ENCODE data around the gene PTCHD1. TPM values are rescaled to one million over a fixed set of nuclear protein-coding genes. Genes with fewer than 3 reads are reported as not detected.

Gene PTCHD1
- total and polyA plus RNA-seq, 10 donors: 0.07 to 0.89 (median 0.42) TPM

- Histone ChIP-seq H3K27me3 (replicated peaks in 1 of 7) (peaks cover 0 to 5% (median 0%) of the 10 kb centered on the region in 7 donors), H3K27ac (no peak overlapping the region), H3K9me3 (no peaks in the 10 kb centered on the region), H3K4me3 (no peak overlapping the region), H3K4me1 (no peaks in the 10 kb centered on the region), H3K36me3 (no peaks in the 10 kb centered on the region)
- intact Hi-C loops (cut with DNase I; ENCODE audit: low total_unique reads): no loop called here
- 75 to 90% (median 83%) methylated on average over 5 of the region's 5 CpGs for WGBS, 5 donors
- TF ChIP-seq CTCF (IDR thresholded peaks at IDR 0.05 in 8 of 11, conservative IDR thresholded peaks at IDR 0.05 in 3 of 11) (no peak), POLR2AphosphoS5 (IDR thresholded peaks at IDR 0.05) (no peak), POLR2A (IDR thresholded peaks at IDR 0.05) (no peak)
- DNase-seq: no peak
These were observed 47.9 kb downstream of the PTCHD1 start for GRCh38 chrX:23382572-23382971.

DNA sequence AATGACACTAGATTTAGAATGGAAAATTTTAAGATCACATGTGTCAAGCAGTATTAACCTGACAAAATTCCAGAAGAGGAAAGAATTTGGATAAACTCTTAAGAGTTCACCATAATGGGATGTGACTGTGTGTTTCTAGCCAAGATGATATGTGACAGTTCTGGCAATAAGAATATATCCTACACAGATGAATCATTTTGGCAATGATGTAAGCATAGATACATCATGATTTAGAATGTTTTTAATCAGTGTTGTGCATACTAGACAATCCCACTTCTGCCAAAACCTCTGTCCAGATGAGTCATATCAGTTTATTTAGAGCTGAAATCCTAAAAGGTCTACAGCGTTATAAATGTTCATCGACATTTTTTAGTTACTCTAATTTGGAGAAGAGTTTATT lies 48.8 kb downstream of the PTCHD1 start:
- Histone ChIP-seq H3K27me3 (replicated peaks in 1 of 7) (peaks cover 0 to 5% (median 0%) of the 10 kb centered on the region in 7 donors), H3K4me3 (no peak overlapping the region), H3K4me1 (no peaks in the 10 kb centered on the region), H3K36me3 (no peaks in the 10 kb centered on the region), H3K9me3 (no peaks in the 10 kb centered on the region), H3K27ac (no peak overlapping the region)
- WGBS, 5 donors: 82 to 88% (median 85%) methylated on average over 2 of the region's 2 CpGs
- no peak for TF ChIP-seq CTCF (IDR thresholded peaks at IDR 0.05 in 8 of 11, conservative IDR thresholded peaks at IDR 0.05 in 3 of 11)
- no peak for TF ChIP-seq POLR2AphosphoS5 (IDR thresholded peaks at IDR 0.05)
- no peak for TF ChIP-seq POLR2A (IDR thresholded peaks at IDR 0.05)
- intact Hi-C loops (cut with DNase I; ENCODE audit: low total_unique reads): no loop called here
- DNase-seq: no peak

- H3K27me3 ChIP-seq (replicated peaks in 1 of 7): peaks cover 0 to 5% (median 0%) of the 10 kb centered on the region in 7 donors
- no peak for TF ChIP-seq CTCF (IDR thresholded peaks at IDR 0.05 in 8 of 11, conservative IDR thresholded peaks at IDR 0.05 in 3 of 11)
- TF ChIP-seq POLR2AphosphoS5 (IDR thresholded peaks at IDR 0.05): no peak
- no peak for TF ChIP-seq POLR2A (IDR thresholded peaks at IDR 0.05)
- H3K4me1 ChIP-seq: no peaks in the 10 kb centered on the region
- no peak overlapping the region for H3K4me3 ChIP-seq
- 64 to 88% (median 83%) methylated on average over 3 of the region's 3 CpGs for WGBS, 5 donors
- DNase-seq: no peak
- no peaks in the 10 kb centered on the region for H3K9me3 ChIP-seq
- H3K27ac ChIP-seq: no peak overlapping the region
- no peaks in the 10 kb centered on the region for H3K36me3 ChIP-seq
- intact Hi-C loops (cut with DNase I; ENCODE audit: low total_unique reads): no loop called here
These were observed 50.6 kb downstream of the PTCHD1 start for GRCh38 chrX:23385242-23385641.

- H3K27me3 ChIP-seq (replicated peaks in 1 of 7): peaks cover 0 to 4% (median 0%) of the 10 kb centered on the region in 7 donors
- intact Hi-C loops (cut with DNase I; ENCODE audit: low total_unique reads): no loop called here
- H3K4me3 ChIP-seq: no peak overlapping the region
- H3K27ac ChIP-seq: no peak overlapping the region
- H3K36me3 ChIP-seq: no peaks in the 10 kb centered on the region
- TF ChIP-seq CTCF (IDR thresholded peaks at IDR 0.05 in 8 of 11, conservative IDR thresholded peaks at IDR 0.05 in 3 of 11) (no peak), POLR2A (IDR thresholded peaks at IDR 0.05) (no peak), POLR2AphosphoS5 (IDR thresholded peaks at IDR 0.05) (no peak)
- H3K9me3 ChIP-seq: no peaks in the 10 kb centered on the region
- DNase-seq: no peak
- H3K4me1 ChIP-seq: no peaks in the 10 kb centered on the region
These were observed 51.6 kb downstream of the PTCHD1 start for GRCh38 chrX:23386260-23386659.
